Hepatocyte (in vitro differentiated cells): ENCODE results near the gene ZNF385B.

ENCODE experiments used
- EZH2 ChIP-seq: fragments of 200-600 bp; sonication (generic); IDR thresholded peaks from 2 replicates; pipeline ENCODE4 v1.6.1; 2016; ENCODE audit warnings: antibody characterized with exemption, mild to moderate bottlenecking, borderline replicate concordance
- TF ChIP-seq, protein P1 (sequence below): fragments of 200-600 bp; sonication (generic); IDR thresholded peaks from 2 replicates; pipeline ENCODE4 v1.5.1; 2016; ENCODE audit warnings: antibody characterized with exemption, mild to moderate bottlenecking; ENCODE audit not compliant: poor library complexity

GRCh38 chr2:179811042-179811441 is 50.4 kb downstream of the ZNF385B start:
- TF ChIP-seq, protein P1, sequence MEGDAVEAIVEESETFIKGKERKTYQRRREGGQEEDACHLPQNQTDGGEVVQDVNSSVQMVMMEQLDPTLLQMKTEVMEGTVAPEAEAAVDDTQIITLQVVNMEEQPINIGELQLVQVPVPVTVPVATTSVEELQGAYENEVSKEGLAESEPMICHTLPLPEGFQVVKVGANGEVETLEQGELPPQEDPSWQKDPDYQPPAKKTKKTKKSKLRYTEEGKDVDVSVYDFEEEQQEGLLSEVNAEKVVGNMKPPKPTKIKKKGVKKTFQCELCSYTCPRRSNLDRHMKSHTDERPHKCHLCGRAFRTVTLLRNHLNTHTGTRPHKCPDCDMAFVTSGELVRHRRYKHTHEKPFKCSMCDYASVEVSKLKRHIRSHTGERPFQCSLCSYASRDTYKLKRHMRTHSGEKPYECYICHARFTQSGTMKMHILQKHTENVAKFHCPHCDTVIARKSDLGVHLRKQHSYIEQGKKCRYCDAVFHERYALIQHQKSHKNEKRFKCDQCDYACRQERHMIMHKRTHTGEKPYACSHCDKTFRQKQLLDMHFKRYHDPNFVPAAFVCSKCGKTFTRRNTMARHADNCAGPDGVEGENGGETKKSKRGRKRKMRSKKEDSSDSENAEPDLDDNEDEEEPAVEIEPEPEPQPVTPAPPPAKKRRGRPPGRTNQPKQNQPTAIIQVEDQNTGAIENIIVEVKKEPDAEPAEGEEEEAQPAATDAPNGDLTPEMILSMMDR = no peak
- no peak for TF ChIP-seq EZH2
